Transverse colon (tissue), 3 donors: ENCODE results near the gene NPW.

Source experiments
- POLR2A ChIP-seq: fragments of 450-650 bp; IDR thresholded peaks from one replicate; pipeline ENCODE4 v1.6.1; 2016; ENCODE audit warnings: antibody characterized with exemption, mild to moderate bottlenecking, moderate library complexity
- TF ChIP-seq, protein P1 (sequence below), 5 experiments: fragments of 200-600 bp in 3 of 5; fragments of 450-650 bp in 2 of 5; sonication (generic) in 3 of 5; IDR thresholded peaks; 1 replicate in 2 of 5; 2 replicates in 3 of 5; pipeline ENCODE4 v1.5.1; 2016 to 2017; ENCODE audit warnings: antibody characterized with exemption in 5 of 5, inconsistent platforms in 3 of 5, mild to moderate bottlenecking in 2 of 5, moderate library complexity in 1 of 5

DNA sequence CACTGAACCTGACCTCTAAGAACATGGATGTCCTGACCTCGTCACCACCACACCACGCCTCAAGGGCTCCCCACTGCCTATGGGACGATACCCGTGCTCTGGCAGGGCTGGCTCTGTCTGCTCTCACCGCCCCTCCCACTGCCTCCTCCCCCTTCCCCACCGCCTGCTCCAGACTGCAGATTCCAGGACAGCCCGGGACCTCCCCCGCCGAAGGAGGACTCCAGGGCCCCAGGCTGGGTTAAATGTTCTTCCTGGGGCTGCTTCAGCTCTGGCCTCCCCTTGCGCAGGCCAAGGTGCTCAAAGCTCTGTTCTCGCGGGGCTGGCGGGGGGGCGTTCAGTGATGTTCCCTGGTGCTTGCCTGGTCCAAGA is 3.1 kb downstream of the NPW start:
- TF ChIP-seq, protein P1, sequence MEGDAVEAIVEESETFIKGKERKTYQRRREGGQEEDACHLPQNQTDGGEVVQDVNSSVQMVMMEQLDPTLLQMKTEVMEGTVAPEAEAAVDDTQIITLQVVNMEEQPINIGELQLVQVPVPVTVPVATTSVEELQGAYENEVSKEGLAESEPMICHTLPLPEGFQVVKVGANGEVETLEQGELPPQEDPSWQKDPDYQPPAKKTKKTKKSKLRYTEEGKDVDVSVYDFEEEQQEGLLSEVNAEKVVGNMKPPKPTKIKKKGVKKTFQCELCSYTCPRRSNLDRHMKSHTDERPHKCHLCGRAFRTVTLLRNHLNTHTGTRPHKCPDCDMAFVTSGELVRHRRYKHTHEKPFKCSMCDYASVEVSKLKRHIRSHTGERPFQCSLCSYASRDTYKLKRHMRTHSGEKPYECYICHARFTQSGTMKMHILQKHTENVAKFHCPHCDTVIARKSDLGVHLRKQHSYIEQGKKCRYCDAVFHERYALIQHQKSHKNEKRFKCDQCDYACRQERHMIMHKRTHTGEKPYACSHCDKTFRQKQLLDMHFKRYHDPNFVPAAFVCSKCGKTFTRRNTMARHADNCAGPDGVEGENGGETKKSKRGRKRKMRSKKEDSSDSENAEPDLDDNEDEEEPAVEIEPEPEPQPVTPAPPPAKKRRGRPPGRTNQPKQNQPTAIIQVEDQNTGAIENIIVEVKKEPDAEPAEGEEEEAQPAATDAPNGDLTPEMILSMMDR (IDR thresholded peaks at IDR 0.05) = no peak
- TF ChIP-seq POLR2A = no peak
